ENCODE results near the gene GALNT2.

The GALNT2 gene

DNA sequence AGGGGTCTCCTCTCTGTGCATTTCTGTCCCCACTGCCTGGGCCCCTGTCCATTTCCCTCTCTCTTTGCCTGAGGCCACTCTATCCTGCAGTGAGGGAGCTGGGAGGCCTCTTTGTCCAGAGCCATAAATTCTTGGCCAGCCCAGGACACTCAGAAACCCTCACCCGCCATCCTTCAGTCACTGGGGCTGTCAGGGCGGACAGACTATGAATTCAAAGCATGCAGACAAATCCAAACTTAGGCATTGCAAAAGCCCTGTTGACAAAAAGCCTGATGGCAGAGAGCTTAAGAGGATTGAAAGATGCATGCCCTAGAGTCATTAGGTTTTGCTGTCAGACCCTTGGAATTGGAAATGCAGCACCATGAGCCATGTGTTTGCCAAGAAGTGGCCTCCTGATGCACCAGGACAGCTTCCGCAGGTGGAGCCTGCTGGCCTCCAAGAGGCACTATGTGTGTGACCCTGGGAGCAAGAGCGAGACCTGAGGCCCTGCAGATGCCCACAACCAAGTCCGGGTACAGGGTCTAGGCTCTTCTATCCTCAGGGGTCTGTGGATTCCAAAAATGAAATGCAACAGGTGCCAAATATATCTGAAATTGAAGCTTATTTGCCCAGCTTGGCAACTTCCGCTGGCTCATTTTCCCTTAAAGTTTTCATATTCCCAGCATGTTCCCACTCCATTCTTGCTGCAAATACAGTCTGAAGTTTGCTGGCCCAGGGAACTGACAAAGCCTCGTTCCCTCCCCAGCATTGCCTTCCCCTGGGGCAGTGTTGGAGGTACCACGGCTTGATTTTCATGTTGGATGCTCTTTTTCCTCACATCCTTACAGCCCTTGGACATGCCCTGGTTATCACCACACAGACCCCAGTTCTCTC lies 181.2 kb downstream of the GALNT2 start:
- no peak for DNase-seq

DNA sequence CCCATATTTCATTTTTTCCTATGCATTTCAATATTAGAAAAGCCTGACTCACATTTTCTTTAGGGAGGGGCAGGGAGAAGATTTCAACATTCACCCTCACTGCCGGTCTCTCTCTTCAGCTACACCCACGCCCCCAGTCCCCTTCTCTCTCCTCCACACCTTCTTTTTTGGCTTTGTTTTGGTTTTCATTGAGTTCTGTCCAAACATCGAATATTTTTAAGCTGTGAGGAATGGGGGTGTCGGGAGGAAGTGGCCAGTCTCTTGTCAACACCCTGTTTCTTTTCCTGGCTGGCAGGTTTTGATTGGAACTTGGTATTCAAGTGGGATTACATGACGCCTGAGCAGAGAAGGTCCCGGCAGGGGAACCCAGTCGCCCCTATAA lies 181.8 kb downstream of the GALNT2 start:
- DNase-seq = no peak

DNA sequence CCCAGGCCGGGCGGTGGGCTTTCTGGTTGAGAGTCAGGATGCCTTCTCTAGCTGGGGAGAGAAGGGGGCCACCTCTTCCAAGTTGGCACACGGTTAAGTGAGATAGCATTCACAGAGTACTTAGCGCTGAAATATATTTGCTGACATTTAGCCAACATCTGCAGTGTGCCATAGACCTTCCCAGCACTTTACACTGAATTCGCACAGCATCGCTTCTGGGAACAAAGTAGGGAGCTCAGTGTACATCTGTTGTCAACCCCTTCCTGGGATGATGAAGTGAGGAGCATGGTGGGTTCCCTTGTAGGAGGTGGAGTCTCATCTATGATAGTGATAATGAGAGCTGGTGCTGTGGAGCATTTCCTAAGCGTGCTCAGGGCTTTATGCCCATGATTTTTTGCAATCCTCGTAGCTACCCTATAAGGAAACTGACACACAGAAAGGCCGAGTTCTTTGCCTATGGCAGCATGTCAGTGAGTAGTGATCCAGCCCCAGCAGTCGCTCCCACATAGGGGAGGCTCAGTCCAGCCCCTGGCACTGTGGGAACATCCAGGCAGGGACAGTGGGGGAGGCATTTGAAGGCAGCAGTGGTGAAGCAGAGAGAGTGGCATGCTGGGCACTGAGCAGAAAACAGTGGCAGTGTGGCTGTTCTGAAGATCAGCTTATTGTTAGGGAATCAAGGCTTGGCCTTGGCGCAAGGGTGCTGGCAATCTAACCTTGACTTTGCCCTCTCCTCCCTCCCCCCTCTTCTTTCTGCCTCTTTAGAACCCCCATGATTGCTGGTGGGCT lies 182.8 kb downstream of the GALNT2 start:
- DNase-seq = no peak

DNA sequence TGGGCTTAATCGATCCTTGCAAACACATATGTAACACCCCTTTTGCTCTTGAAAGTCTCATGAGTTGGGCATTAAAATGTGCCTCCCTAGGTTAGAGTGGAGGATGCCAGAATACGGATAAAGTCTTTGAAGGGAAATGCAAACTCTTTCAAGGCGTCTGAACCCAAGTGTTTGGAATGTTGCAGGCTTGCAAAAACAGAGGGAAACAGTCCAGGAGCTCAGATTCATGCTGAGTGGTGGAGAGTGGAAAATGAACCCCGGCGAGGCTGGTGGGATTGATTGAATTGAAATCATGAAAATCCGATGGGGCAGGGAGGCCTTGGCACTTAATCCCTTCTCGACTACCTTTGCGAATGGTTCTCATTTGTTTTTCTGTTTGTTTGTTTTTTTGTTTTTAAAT lies 183.6 kb downstream of the GALNT2 start:
- DNase-seq = no peak

DNA sequence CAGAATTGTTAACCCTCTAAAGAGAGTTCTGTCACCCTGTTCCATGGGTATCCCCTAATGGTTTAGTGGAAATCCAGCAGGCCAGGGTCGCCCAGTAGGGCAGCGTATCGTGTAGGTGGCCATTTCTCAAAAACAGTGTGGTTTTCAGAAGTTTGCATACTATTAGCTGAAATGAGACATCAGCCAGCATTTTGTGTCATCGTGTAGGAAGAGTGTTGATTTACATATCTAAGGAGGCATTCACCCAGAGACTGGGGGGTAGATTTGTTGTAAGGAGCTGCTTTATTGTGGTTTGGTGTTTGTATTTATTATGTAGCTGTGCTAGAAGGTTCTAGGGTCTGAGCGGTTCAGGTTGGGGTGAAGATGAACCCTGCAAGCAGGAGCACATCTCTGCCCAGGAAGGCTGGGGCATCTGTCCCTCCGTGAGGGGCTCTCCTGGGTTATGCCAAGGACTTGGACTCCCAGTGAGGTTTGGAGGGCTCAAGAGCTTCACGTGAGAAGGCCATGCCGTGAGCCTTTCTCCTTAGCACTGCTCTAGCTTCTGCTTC lies 184.7 kb downstream of the GALNT2 start:
- DNase-seq = no peak

DNA sequence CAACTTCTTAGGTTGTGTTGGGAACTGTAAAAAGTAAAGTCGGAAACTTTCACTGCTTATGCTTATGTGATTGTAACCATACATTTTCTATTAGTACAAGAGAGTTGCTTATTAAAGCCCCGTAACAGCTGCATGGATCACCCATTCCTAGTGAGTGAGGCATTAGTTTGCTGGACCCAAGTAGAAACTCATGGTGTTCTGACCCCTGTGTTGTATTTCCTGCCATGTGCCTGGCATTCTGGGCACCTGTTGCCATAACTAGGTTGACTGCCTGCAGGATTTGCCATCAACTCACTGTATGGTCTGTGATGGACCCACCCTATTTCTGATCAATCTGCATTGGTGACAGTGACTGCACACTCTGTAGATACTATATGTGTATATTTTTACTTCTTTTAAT lies 186.1 kb downstream of the GALNT2 start:
- DNase-seq = no peak

DNA sequence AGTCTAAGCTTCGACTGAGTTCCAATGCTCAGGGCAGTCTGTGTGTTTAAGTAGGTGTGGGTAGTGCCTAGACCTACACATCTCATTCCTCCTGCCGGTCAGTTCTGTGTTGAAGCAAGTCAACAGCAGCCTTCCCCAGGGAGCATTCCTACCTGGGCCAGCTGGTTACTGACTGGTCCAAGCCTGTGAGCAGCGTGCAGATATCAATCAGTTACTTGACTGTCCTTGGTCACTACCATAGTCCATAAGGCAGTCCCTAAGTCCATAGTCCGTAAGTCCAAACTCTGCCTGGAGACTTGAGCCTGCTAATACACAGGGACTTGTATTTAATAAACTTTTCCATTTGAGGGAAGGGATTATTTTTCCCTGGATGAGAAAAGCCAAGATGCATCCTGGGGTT lies 187.2 kb downstream of the GALNT2 start:
- DNase-seq = no peak

DNA sequence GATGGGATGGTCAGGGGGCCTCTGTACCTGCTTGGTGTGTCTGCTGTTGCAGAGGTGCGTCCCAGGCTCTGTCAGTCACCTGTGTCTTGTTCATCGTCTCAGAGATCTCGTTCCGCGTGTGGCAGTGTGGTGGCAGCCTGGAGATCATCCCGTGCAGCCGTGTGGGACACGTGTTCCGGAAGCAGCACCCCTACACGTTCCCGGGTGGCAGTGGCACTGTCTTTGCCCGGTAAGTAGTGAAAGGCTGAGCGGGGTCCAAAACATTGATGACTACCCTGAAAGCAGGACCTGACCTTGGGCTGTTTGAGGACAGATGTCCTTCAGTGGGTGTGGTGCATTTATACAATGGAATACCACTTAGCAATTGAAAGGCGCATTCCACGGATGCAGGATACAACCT lies 188.1 kb downstream of the GALNT2 start:
- no peak for DNase-seq

DNA sequence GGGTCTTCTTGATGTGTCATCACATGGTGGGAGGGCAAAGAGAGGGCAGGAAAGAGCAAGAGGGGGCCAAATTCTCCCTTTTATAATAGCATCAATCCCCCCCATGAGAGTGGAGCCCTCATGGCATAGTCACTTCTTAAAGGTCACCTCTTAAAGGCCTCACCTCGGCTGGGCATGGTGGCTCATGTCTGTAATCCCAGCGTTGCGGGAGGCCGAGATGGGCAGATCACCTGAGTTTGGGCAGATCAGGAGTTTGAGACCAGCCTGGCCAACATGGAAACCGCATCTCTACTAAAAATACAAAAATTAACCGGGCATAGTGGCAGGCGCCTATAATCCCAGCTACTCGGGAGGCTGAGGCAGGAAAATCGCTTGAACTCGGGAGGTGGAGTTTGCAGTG lies 189.0 kb downstream of the GALNT2 start:
- no peak for DNase-seq

DNA sequence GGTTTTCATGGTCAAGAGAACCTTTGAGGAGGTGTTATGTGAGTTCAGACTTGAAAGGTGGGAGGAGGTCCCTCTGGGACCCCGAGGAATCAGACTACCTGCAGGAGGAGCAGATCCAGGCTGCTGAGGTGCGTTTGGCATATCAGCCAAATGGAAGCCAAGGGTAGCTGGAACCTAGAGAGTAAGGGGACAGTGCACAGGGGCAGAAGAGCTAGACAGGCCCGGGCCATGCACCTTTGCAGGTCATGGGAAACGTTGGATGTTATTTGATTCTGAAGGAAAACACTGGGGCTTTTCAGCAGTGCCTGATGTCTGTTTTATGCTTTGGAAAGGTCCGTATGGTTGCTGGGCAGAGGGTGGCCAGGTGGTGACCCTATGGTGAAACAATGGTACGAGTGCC lies 189.9 kb downstream of the GALNT2 start:
- no peak for DNase-seq

DNA sequence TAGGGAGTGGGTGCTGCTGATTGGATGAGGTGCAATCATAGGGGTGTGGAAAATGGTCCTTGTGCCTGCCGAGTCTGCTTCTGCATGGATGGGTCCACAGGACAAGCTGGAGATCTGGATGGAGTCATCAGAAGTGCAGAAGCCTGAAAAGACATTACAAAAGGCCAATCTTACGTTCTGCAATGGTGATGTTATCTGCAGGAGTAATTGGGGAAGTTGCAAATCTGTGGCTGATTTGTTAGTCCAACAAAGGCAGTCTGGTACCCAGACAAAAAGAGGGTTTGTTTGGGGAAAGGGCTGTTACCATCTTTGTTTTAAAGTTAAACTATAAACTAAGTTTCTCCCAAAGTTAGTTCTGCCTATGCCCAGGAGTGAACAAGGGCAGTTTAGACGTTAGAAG lies 192.6 kb downstream of the GALNT2 start:
- DNase-seq = no peak

DNA sequence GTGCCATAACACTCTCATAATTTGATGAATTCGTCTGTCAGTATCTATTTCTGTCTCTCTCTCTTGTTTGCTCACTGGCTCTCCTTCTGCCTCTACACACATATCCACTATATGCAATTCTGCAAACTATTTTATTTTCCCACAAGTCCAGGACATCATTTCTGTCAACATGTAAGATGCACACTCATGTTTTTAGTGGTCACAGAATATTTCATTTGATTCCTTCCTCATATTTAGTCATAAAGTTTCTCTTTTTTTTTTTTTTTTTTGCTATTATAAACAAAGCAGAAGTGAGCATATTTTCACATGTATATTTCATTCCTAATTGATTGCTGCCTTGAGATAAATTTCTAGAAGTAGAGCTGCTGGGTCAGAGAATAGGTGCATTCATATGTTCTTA lies 193.8 kb downstream of the GALNT2 start:
- no peak for DNase-seq

DNA sequence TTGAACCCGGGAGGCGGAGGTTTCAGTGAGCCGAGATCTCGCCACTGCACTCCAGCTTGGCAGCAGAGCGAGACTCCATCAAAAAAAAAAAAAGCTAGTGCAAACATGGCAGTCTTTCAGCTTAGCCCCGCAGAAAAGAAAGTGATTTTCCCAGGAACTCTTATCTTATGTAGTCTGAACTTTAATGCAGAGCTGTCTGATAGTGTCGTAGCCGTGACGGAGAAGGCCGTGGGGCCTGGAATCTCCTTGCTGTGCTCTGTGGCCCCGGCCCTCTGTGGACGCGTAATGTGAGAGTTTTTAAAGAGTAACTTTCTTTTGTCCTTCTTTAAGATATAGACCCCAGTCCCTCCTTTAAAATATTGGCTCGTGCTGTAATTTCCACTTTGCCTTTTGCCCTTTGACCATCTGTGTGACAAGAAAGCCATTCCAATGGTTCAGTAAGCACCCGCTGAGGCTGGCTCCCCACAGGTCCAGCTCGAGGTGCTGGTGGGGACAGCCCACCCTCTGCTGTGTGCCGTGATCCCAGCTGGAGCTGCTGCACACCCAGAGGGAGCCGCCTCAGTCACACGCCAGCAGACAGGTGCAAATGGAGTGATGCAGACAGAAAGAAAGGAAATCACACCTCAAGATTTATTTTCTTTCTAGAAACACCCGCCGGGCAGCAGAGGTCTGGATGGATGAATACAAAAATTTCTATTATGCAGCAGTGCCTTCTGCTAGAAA lies 195.1 kb downstream of the GALNT2 start:
- no peak for DNase-seq

DNA sequence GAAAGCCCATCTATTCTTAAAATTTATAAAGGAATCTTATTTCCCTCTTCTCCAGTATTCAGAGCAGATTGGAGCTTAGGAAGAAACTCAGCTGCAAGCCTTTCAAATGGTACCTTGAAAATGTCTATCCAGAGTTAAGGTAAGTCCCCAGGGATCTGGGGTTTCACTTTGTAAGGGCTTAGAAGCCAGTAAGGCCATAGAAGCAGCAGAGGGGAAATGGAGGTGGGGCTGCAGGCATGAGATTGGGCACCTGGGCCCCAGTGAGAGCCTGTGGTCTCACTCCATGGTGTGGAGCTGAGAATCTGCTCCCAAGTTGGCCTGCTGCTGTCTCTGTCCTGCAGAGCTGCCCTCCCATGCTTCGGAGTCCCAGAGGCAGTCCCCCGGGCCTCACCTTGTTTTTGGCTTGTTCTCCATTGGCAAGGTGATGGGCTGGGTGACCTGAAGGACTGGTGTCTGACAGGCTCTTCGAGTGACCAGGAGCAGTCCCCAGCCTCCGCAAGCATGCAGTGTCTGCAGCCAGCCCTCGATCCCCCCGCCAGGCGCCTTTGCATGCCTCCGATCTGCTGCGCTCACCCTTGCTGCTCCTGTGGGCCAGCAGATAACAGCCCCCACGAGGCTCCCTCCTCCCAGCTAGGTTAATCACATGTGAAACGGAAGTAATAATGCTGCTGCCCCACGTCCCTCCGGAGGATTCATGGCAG lies 196.0 kb downstream of the GALNT2 start:
- DNase-seq = no peak

DNA sequence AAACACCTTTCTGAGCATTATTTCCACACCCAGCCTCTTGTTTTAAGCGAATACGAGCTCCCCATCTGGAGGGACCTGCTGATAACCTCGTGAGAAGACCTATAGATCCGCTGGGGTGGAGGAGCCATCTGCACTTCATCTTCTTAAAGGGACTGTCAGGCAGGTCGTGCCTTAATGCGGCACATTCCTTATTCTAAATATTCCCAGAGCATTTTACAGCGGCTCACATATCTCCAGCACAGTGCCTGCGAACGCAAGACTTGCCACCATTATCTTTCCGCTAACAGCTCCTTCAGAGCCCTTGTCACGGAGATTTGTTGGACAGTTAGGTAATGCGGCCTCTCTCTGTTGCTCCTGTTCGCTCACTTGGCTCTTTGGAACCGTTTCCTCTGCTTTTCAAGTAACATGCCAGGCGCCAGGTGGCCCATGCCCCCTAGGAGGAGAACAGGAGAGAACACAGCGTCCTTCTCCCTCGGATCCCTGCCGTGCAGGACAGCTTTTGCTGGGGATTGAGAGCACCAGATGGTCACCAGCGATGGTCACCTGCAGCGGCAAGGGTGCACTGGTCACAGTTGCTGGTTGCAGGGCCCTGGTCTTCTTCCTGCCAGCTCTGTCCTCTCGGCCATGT lies 196.6 kb downstream of the GALNT2 start:
- no peak for DNase-seq

DNA sequence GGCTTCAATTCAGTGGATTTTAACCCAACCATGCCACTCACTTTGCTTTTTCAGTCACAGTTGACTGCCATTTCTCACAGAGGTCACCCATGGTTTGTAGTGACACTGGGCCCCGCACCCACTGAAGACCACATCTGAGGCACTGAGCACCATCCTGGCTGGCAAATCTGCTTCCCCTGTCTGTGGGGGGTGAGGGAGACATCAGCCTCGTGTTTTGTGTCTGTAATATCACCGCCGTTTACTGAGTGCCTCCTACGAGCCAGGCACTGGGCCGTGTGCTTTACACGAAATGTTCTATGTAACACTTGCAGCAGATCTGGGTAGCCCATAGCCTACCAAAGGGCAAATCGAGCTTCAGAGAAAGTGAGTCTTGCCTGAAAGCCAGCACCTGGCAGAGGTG lies 197.3 kb downstream of the GALNT2 start:
- no peak for DNase-seq

DNA sequence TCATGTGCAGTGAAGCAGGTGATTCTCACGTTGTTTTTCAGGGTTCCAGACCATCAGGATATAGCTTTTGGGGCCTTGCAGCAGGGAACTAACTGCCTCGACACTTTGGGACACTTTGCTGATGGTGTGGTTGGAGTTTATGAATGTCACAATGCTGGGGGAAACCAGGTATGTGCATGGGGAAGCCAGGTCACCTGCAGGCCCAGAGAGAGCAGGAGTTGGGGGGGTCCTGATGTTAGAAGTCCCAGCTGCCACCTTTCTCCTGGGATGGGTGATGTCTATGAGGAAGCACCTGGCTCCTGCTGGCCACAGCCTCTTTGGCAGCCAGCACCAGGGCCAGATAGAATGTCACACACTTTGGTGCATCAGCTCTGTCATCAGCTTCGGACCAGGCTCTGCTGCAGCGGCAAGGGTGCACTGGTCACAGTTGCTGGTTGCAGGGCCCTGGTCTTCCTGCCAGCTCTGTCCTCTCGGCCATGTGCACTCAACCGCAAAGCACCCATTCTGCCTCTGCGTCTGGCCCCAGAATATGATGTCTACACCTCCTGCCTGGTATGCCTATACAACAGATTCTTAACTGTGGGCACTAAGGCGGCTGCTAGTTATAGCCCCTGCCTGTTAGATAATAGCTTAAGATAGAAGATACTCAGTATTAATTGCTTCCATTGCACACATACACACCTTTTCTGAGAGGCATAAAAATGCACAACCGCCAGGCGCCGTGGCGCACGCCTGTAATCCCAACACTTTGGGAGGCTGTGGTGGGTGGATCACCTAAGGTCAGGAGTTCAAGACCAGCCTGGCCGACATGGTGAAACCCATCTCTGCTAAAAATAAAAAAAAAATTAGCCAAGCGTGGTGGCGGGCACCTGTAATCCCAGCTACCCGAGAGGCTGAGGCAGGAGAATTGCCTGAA lies 198.4 kb downstream of the GALNT2 start:
- no peak for DNase-seq

DNA sequence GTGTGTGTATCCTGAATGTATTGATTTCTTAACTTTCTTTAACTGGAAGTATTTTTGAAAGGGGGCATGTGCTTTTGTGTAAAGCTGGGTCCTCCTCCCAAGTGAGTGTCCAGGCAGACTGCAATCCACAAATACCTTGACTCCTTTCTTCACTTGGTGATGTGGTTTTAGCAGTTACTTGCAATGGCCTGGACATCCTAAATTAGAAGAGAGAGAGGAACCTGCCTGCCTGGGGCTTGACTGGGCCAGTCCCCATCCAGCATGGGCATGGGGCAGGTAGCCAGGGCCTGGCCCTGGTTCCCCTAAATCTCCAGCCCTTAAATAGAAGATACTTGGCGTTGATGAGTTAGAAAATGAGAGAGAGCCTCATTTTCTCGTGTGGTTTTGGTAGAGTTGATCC lies 199.4 kb downstream of the GALNT2 start:
- no peak for DNase-seq

DNA sequence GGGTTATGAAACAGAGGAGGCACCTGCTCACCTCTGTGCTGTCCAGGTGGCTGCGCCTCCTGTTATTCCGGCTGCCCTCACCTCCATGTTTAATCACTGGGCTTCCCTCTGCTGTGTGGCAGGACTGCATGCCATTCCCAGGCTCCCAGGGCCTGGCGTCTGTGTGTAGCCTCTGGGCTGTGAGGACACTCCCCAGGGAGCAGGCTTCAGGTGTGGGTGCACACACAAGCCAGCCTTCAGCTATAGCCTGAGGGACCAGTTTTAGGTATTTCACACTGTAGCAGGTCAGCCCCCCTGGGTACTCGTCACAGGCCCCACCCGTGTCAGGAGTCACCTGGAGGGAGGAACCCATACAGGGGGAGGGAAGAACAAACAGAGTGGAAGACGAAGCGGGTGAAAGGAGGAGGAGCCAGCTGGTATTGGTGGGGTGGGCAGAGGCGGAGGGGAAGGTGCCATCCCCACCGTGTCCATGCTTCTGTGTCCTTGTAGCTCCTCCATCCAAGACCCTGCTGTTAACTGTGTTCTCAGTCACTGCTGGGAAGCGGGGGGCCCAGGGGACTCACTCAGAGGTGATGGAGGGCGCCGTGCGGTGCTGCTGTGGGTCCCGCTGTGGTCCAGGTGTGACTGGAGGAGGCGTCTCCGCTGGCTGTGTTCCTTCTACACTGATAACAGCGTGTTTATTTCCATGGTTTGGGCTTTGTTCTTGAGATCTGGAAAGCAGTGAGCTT lies 200.5 kb downstream of the GALNT2 start:
- no peak for DNase-seq

DNA sequence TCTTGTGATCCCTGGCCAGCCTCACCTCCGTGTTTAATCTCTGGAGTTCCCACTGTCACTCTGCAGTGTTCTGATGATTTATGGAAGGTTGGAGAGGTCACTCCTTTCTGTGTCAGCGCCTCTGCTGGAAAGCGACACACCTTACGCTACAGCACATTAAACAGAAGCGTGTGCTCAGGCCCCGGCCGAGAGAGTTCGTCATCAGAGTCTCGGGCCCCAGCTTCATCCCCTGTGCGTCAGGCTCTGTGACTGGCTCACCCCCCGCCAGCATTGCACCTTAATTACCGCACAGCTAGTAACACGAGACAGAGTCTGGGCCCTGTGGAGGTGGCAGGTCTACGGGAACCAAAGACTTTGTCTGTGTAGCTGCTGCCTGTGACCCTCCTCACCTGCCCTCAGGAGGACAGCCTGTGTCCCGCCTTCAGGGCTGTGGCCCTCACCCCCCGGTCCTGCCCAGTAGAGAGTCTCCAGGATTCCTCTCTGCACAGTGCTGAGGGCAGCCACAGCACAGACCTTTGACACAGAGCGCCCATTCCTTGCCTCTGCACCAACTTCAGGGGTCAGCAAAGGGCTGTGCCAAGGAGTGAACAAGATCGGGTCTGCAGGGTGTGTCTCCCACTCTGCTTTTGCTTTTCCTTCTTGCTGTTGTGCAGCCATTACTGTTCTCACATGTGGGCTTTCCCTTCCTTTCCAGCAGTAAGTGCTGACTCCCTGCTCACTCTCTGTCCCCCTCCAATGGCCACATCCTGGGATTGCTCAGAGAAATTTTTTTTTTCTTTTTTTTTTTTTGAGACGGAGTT lies 201.5 kb downstream of the GALNT2 start:
- no peak for DNase-seq
